KMS-11 (cell line): ENCODE results near the gene CARD10.

Experiments used
- H2AFZ ChIP-seq: fragments of 200-600 bp; sonication (generic); 2 replicates; pipeline ENCODE4 v1.6.1; 2016; ENCODE audit warnings: antibody characterized with exemption, mixed run types, low read depth
- H3K27ac ChIP-seq: fragments of 200-600 bp; sonication (generic); 2 replicates; pipeline ENCODE4 v1.6.1; 2016; ENCODE audit warnings: mild to moderate bottlenecking, mixed run types
- H3K27me3 ChIP-seq: fragments of 200-600 bp; sonication (generic); 2 replicates; pipeline ENCODE4 v1.6.1; 2017; ENCODE audit warnings: mild to moderate bottlenecking, low read depth, mixed run types, moderate library complexity; ENCODE audit not compliant: insufficient read depth
- H3K36me3 ChIP-seq: fragments of 200-600 bp; sonication (generic); 2 replicates; pipeline ENCODE4 v1.6.1; 2017; ENCODE audit warnings: mild to moderate bottlenecking, mixed run types; ENCODE audit not compliant: insufficient read depth
- H3K4me1 ChIP-seq: fragments of 200-600 bp; sonication (generic); 2 replicates; pipeline ENCODE4 v1.6.1; 2016; ENCODE audit warnings: mild to moderate bottlenecking, low read depth, mixed run types; ENCODE audit not compliant: poor library complexity, severe bottlenecking
- H3K4me2 ChIP-seq: fragments of 200-600 bp; sonication (generic); 2 replicates; pipeline ENCODE4 v1.7.0; 2016; ENCODE audit warnings: mild to moderate bottlenecking, mixed run types
- H3K4me3 ChIP-seq: fragments of 200-600 bp; sonication (generic); IDR thresholded peaks from 2 replicates; pipeline ENCODE4 v1.6.1; 2017; ENCODE audit warnings: low read depth, low read length, mixed read lengths; ENCODE audit not compliant: insufficient read depth
- H3K79me2 ChIP-seq: fragments of 200-600 bp; sonication (generic); 2 replicates; pipeline ENCODE4 v1.6.1; 2016; ENCODE audit warnings: low read depth, mixed run types; ENCODE audit not compliant: insufficient read depth
- H3K9ac ChIP-seq: fragments of 200-600 bp; sonication (generic); 2 replicates; pipeline ENCODE4 v1.6.1; 2016; ENCODE audit warnings: mild to moderate bottlenecking, mixed run types
- H4K20me1 ChIP-seq: fragments of 200-600 bp; sonication (generic); 2 replicates; pipeline ENCODE4 v1.6.1; 2016; ENCODE audit warnings: mild to moderate bottlenecking, mixed run types; ENCODE audit not compliant: insufficient read depth
- CTCF ChIP-seq: fragments of 200-600 bp; sonication (generic); conservative IDR thresholded peaks from 2 replicates; pipeline ENCODE4 v1.6.1; 2017; ENCODE audit warnings: low read depth, mild to moderate bottlenecking, antibody characterized with exemption, low read length, moderate library complexity, mixed read lengths

The CARD10 gene

GRCh38 chr22:37453696-37454095 is 65.5 kb downstream of the CARD10 start:
- Histone ChIP-seq H3K27me3 (no peaks in the 10 kb centered on the region), H3K9ac (no peak overlapping the region), H3K4me3 (no peak overlapping the region), H3K36me3 (no peaks in the 10 kb centered on the region), H4K20me1 (no peaks in the 10 kb centered on the region), H3K27ac (no peak overlapping the region), H3K4me2 (no peak overlapping the region), H3K4me1 (no peaks in the 10 kb centered on the region), H2AFZ (no peak overlapping the region), H3K79me2 (no peaks in the 10 kb centered on the region)
- TF ChIP-seq CTCF: no peak

GRCh38 chr22:37451218-37451617 is 68.0 kb downstream of the CARD10 start:
- Histone ChIP-seq H3K4me2 (no peak overlapping the region), H3K4me1 (no peaks in the 10 kb centered on the region), H3K36me3 (no peaks in the 10 kb centered on the region), H2AFZ (no peak overlapping the region), H3K27me3 (no peaks in the 10 kb centered on the region), H3K9ac (no peak overlapping the region), H3K27ac (no peak overlapping the region), H3K79me2 (no peaks in the 10 kb centered on the region), H3K4me3 (no peak overlapping the region), H4K20me1 (no peaks in the 10 kb centered on the region)
- no peak for TF ChIP-seq CTCF

- Histone ChIP-seq H3K4me1 (no peaks in the 10 kb centered on the region), H3K4me2 (no peak overlapping the region), H2AFZ (no peak overlapping the region)
Observed at GRCh38 chr22:37449331-37450001, 69.7 kb downstream of the CARD10 start.

GRCh38 chr22:37448516-37449127 is 70.6 kb downstream of the CARD10 start:
- Histone ChIP-seq H3K4me2 (no peak overlapping the region), H3K27me3 (peaks cover 4% of the 10 kb centered on the region; the same call in 1 of the 2 replicates), H3K9ac (no peak overlapping the region), H3K36me3 (no peaks in the 10 kb centered on the region), H2AFZ (no peak overlapping the region), H4K20me1 (no peaks in the 10 kb centered on the region), H3K4me3 (no peak overlapping the region), H3K27ac (no peak overlapping the region), H3K4me1 (no peaks in the 10 kb centered on the region), H3K79me2 (no peaks in the 10 kb centered on the region)
- TF ChIP-seq CTCF: no peak

More at GRCh38 chr22:37449331-37450001, 69.7 kb downstream of the CARD10 start:
- Histone ChIP-seq H3K27me3 (peaks cover 3% of the 10 kb centered on the region; the same call in 1 of the 2 replicates), H3K79me2 (no peaks in the 10 kb centered on the region), H3K9ac (no peak overlapping the region), H3K4me3 (no peak overlapping the region), H3K36me3 (no peaks in the 10 kb centered on the region), H4K20me1 (no peaks in the 10 kb centered on the region), H3K27ac (no peak overlapping the region)
- TF ChIP-seq CTCF: no peak
